ENCODE data around the gene CAMTA1. TPM values are rescaled to one million over a fixed set of nuclear protein-coding genes. Genes with fewer than 3 reads are reported as not detected.

The CAMTA1 gene
- total and polyA plus RNA-seq, 8 donors: 42.8 to 213 (median 118) TPM

- peak; percentile 19 to 54 for DNase-seq
- Histone ChIP-seq H3K27me3 (no peaks in the 10 kb centered on the region), H3K36me3 (no peaks in the 10 kb centered on the region), H3K4me3 (no peak overlapping the region), H3K9me3 (peaks cover 0 to 13% (median 8%) of the 10 kb centered on the region in 4 donors), H3K27ac (no peak overlapping the region), H3K4me1 (no peaks in the 10 kb centered on the region)
- 66 to 80% (median 70%) methylated on average over 4 of the region's 4 CpGs for WGBS, 5 donors
- TF ChIP-seq CTCF (IDR thresholded peaks at IDR 0.05) (no peak), POLR2AphosphoS5 (IDR thresholded peaks at IDR 0.05) (no peak)
- intact Hi-C loops (cut with DNase I; ENCODE audit: low total_unique reads): no loop called here
These were observed 616.7 kb downstream of the CAMTA1 start for GRCh38 chr1:7401814-7402547.

DNA sequence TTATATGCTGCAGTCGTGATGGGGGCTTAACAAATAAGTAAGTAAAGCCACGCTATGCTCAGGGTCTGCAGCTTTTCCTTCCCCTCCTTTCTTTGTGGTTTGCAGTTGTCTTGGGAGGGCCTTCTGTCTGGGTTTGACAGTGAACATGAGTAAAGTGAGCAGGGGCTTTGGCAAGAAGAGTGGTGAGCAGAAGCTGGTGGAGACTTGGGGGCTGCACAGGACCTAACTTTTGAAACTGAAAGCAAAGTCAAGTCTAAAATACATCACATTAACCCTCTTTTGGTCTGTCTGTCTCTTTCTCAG, 617.2 kb downstream of the CAMTA1 start:
- H3K4me1 ChIP-seq: no peaks in the 10 kb centered on the region
- no peak overlapping the region for H3K4me3 ChIP-seq
- DNase-seq: no peak
- peaks cover 0 to 13% (median 8%) of the 10 kb centered on the region in 4 donors for H3K9me3 ChIP-seq
- WGBS, 5 donors: 84 to 97% (median 89%) methylated on average over 2 of the region's 2 CpGs
- no peaks in the 10 kb centered on the region for H3K36me3 ChIP-seq
- intact Hi-C loops (cut with DNase I; ENCODE audit: low total_unique reads): no loop called here
- no peaks in the 10 kb centered on the region for H3K27me3 ChIP-seq
- TF ChIP-seq CTCF (IDR thresholded peaks at IDR 0.05): no peak
- no peak for TF ChIP-seq EP300 (IDR thresholded peaks at IDR 0.05)
- no peak for TF ChIP-seq POLR2AphosphoS5 (IDR thresholded peaks at IDR 0.05)
- H3K27ac ChIP-seq: no peak overlapping the region

GRCh38 chr1:7403265-7404045, 618.2 kb downstream of the CAMTA1 start:
- WGBS, 5 donors: 92 to 96% (median 94%) methylated on average over 12 of the region's 12 CpGs
- intact Hi-C loops (cut with DNase I; ENCODE audit: low total_unique reads): no loop called here
- H3K27ac ChIP-seq: no peak overlapping the region
- no peaks in the 10 kb centered on the region for H3K36me3 ChIP-seq
- TF ChIP-seq POLR2A (IDR thresholded peaks at IDR 0.05) (no peak), POLR2AphosphoS5 (IDR thresholded peaks at IDR 0.05) (no peak), CTCF (IDR thresholded peaks at IDR 0.05) (no peak), EP300 (IDR thresholded peaks at IDR 0.05) (no peak)
- no peaks in the 10 kb centered on the region for H3K27me3 ChIP-seq
- DNase-seq: peak in 1 of 2 donors; percentile 19
- no peaks in the 10 kb centered on the region for H3K4me1 ChIP-seq
- no peak overlapping the region for H3K4me3 ChIP-seq
- peaks cover 0 to 13% (median 8%) of the 10 kb centered on the region in 4 donors for H3K9me3 ChIP-seq

DNA sequence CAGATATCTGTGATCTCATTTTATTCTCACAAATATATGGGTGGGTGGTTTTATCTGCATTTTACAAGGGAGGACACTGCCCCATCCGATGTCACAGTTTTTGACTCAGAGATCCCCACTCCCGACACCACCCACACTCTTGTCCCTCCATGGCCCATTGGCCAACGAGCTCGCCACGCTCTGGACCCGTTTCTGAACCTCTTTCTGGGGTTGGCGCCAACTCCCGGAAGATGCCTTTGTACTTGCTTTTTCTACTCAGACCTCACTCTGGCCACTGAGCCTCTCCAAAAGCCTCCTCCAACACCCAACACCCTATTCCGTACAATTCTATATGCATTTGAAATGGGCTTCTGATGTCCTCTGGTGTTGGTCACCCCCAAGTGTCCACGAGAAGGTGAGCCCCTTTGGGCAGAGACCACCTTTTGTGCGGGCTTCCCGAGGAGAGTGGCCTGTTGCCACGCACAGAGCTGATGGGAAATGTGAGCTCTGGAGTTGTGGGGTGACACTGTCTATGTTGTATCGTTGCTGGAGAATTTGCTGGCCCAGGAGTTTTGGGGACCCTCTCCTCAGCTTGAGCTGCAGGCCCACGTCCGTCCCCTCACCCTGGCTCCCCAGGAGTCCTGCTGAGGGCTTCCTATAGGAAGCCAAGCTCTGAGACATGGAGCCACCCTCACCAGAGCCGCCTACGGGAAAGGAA, 618.9 kb downstream of the CAMTA1 start:
- no peak overlapping the region for H3K27ac ChIP-seq
- no peaks in the 10 kb centered on the region for H3K36me3 ChIP-seq
- peaks cover 0 to 10% (median 7%) of the 10 kb centered on the region in 4 donors for H3K9me3 ChIP-seq
- H3K4me3 ChIP-seq: no peak overlapping the region
- intact Hi-C loops (cut with DNase I; ENCODE audit: low total_unique reads): no loop called here
- H3K27me3 ChIP-seq: no peaks in the 10 kb centered on the region
- TF ChIP-seq CTCF (IDR thresholded peaks at IDR 0.05) (no peak), POLR2A (IDR thresholded peaks at IDR 0.05) (no peak), POLR2AphosphoS5 (IDR thresholded peaks at IDR 0.05) (no peak)
- no peaks in the 10 kb centered on the region for H3K4me1 ChIP-seq
- WGBS, 5 donors: 86 to 89% (median 89%) methylated on average over 15 to 18 of the region's 18 CpGs
- DNase-seq: peak in 1 of 2 donors; percentile 22

Data from stomach (tissue), 9 donors.